Right lobe of liver (tissue), 6 donors: ENCODE measurements around the gene MINDY3. TPM values are rescaled to one million over a fixed set of nuclear protein-coding genes. Genes with fewer than 3 reads are reported as not detected.

ENCODE experiments used
- ATAC-seq, 4 donors: fragments of 200-7000 bp; cut with Tn5 transposase; one replicate each; pipeline ENCODE4 v1.9.1; 2020; ENCODE audit warnings: mild to moderate bottlenecking in 4 of 4, moderate library complexity in 4 of 4
- DNase-seq, 3 donors: peaks; one replicate each; pipeline ENCODE4 v3.0.0-alpha.2; 2020
- H3K27ac ChIP-seq, 3 donors: fragments of 200-600 bp; one replicate each; pipeline ENCODE4 v1.8.0; 2022
- H3K27me3 ChIP-seq, 2 donors: fragments of 200-600 bp; one replicate each; pipeline ENCODE4 v1.8.0; 2022
- H3K36me3 ChIP-seq, 4 donors: fragments of 200-600 bp; sonication (generic) in 1 of 4; one replicate each; pipeline versions ENCODE4 v1.5.1 to v1.8.0; 2017 to 2022; ENCODE audit warnings: control low read depth in 1 of 4
- H3K4me1 ChIP-seq, 4 donors: fragments of 200-600 bp; sonication (generic) in 1 of 4; one replicate each; pipeline versions ENCODE4 v1.5.1 to v1.8.0; 2017 to 2022; ENCODE audit warnings: control low read depth in 1 of 4
- H3K4me3 ChIP-seq, 3 donors: fragments of 200-600 bp; one replicate each; pipeline ENCODE4 v1.8.0; 2022
- H3K9me3 ChIP-seq, 4 donors: fragments of 200-600 bp; sonication (generic) in 1 of 4; one replicate each; pipeline versions ENCODE4 v1.5.1 to v1.8.0; 2017 to 2022; ENCODE audit warnings: control low read depth in 1 of 4
- CTCF ChIP-seq, 4 donors: fragments of 200-600 bp in 3 of 4; fragments of 450-650 bp in 1 of 4; IDR thresholded peaks; one replicate each; pipeline versions ENCODE4 v1.5.1 to v1.8.0; 2016 to 2022; ENCODE audit warnings: antibody characterized with exemption in 4 of 4, mild to moderate bottlenecking in 2 of 4
- POLR2A ChIP-seq: fragments of 450-650 bp; IDR thresholded peaks from one replicate; pipeline ENCODE4 v1.6.1; 2017; ENCODE audit warnings: antibody characterized with exemption, mild to moderate bottlenecking
- WGBS: methylation state at CpG from one replicate; pipeline ENCODE4 v1.1.6; 2018; ENCODE audit warnings: low coverage, low lambda C conversion rate; ENCODE audit not compliant: insufficient coverage; ENCODE audit errors: missing lambda C conversion rate; 5-methylcytosine and 5-hydroxymethylcytosine counted together
- intact Hi-C, 2 donors: fragments of 100-400 bp; cut with DNase I; formaldehyde crosslinking; loops; one replicate each; pipeline versions ENCODE4 v1.11.2 to v1.14.1; 2022
- total RNA-seq, 6 experiments: library from RNA; depleted of rRNA in 2 of 6; stranded (reverse); fragments of >200 nt in 2 of 6; fragmentation: NEBNext Ultra II Directional in 3 of 6; extraction: Animal tissue kit (Norgen Biotek cat#: 25700) in 3 of 6; gene quantifications; one replicate each; pipeline versions ENCODE4 v1.1.0 to v1.2.4, GENCODE V29; 2016 to 2023
- donor health status: DM: no; HTN: yes; CAD: no.
- donor health status: DM: no; HTN: no; CAD: no.
- donor health status: DM: no; HTN: no; CAD: no.
- donor health status: DM: no; HTN: yes; CAD: no.
- donor health status: DM: no; HTN: yes; CAD: no.

The MINDY3 gene
- total RNA-seq, 6 experiments from 2014 or later = 11.6 to 15.5 (median 12.4) TPM

GRCh38 chr10:15868006-15868405 lies 7.7 kb upstream of the MINDY3 start:
- intact Hi-C loops = no loop called here
- no peak for TF ChIP-seq POLR2A
- TF ChIP-seq CTCF (IDR thresholded peaks at IDR 0.05) = no peak
- H3K27me3 ChIP-seq = peaks cover 0 to 11% of the 10 kb centered on the region in 2 donors
- ATAC-seq = no peak
- no peaks in the 10 kb centered on the region for H3K9me3 ChIP-seq
- 47% methylated on average over 5 of the region's 5 CpGs for WGBS
- H3K27ac ChIP-seq = no peak overlapping the region
- DNase-seq = no peak
- no peaks in the 10 kb centered on the region for H3K36me3 ChIP-seq
- H3K4me3 ChIP-seq = no peak overlapping the region
- no peaks in the 10 kb centered on the region for H3K4me1 ChIP-seq

GRCh38 chr10:15865304-15865703 lies 5.0 kb upstream of the MINDY3 start:
- WGBS = 74% methylated on average over 7 of the region's 7 CpGs
- Histone ChIP-seq H3K36me3 (no peaks in the 10 kb centered on the region), H3K4me1 (peaks cover 0 to 4% (median 0%) of the 10 kb centered on the region in 4 donors), H3K9me3 (no peaks in the 10 kb centered on the region), H3K27ac (no peak overlapping the region), H3K4me3 (no peak overlapping the region), H3K27me3 (peaks cover 0 to 11% of the 10 kb centered on the region in 2 donors)
- ATAC-seq (no peak), DNase-seq (no peak)
- intact Hi-C loops = no loop called here
- TF ChIP-seq CTCF (IDR thresholded peaks at IDR 0.05) (no peak), POLR2A (no peak)

GRCh38 chr10:15864419-15864818 lies 4.1 kb upstream of the MINDY3 start:
- intact Hi-C loops = no loop called here
- Histone ChIP-seq H3K9me3 (no peaks in the 10 kb centered on the region), H3K4me3 (no peak overlapping the region), H3K27me3 (peaks cover 0 to 11% of the 10 kb centered on the region in 2 donors), H3K36me3 (no peaks in the 10 kb centered on the region), H3K4me1 (peaks cover 0 to 5% (median 0%) of the 10 kb centered on the region in 4 donors), H3K27ac (no peak overlapping the region)
- WGBS = 69% methylated on average over 2 of the region's 2 CpGs
- ATAC-seq (no peak), DNase-seq (no peak)
- no peak for TF ChIP-seq POLR2A
- TF ChIP-seq CTCF (IDR thresholded peaks at IDR 0.05) = no peak

GRCh38 chr10:15863733-15864132 lies 3.4 kb upstream of the MINDY3 start:
- no peak overlapping the region for H3K27ac ChIP-seq
- H3K4me1 ChIP-seq = peaks cover 0 to 12% (median 3%) of the 10 kb centered on the region in 4 donors
- ATAC-seq = no peak
- no peak for DNase-seq
- H3K27me3 ChIP-seq = peaks cover 0 to 11% of the 10 kb centered on the region in 2 donors
- H3K36me3 ChIP-seq = no peaks in the 10 kb centered on the region
- H3K9me3 ChIP-seq = no peaks in the 10 kb centered on the region
- TF ChIP-seq CTCF (IDR thresholded peaks at IDR 0.05) (no peak), POLR2A (no peak)
- intact Hi-C loops = no loop called here
- H3K4me3 ChIP-seq = no peak overlapping the region

- H3K9me3 ChIP-seq = no peaks in the 10 kb centered on the region
- ATAC-seq = no peak
- TF ChIP-seq CTCF (IDR thresholded peaks at IDR 0.05) (no peak), POLR2A (no peak)
- H3K27ac ChIP-seq = no peak overlapping the region
- H3K27me3 ChIP-seq = peaks cover 0 to 11% of the 10 kb centered on the region in 2 donors
- no peak overlapping the region for H3K4me3 ChIP-seq
- H3K36me3 ChIP-seq = no peaks in the 10 kb centered on the region
- DNase-seq = no peak
- WGBS = 67% methylated on average over 1 of the region's 1 CpG
- intact Hi-C loops = no loop called here
- H3K4me1 ChIP-seq = peaks cover 0 to 16% (median 4%) of the 10 kb centered on the region in 4 donors
Measured at GRCh38 chr10:15863323-15863722, 3.0 kb upstream of the MINDY3 start.
